Right lung (tissue), 10 donors: ENCODE results near the gene SENP3. TPM values are rescaled to one million over a fixed set of nuclear protein-coding genes. Genes with fewer than 3 reads are reported as not detected.
A peak's percentile ranks its signal among the peaks of the same experiment; 100 is the strongest.

Experiments used
- DNase-seq, 2 donors: peaks; one replicate each; pipeline ENCODE4 v3.0.0-alpha.2; 2013
- long read RNA-seq, 8 donors: transcript quantifications; one replicate each; lab custom pipeline, GENCODE V29; 2026
- polyA plus RNA-seq, 5 donors: library from polyadenylated mRNA; unstranded; fragments of 120-200 nt; gene quantifications; one replicate each; pipeline versions ENCODE4 v1.2.1 to v1.2.3, GENCODE V29; 2013; ENCODE audit warnings: inconsistent platforms in 1 of 5, low replicate concordance in 1 of 5; ENCODE audit not compliant: insufficient read length in 5 of 5, insufficient read depth in 1 of 5

The SENP3 gene
- 10 to 100 TPM; 61.1 to 72.4 (median 70.5) TPM for polyA plus RNA-seq
- long read RNA-seq, donor 1, transcript SENP3-201 (11 exons, 2,611 nt), result minor isoform, 9 of 130 reads
- long read RNA-seq, donor 1, transcript SENP3-205 (1 exons, 527 nt), result major isoform, 103 of 130 reads
- long read RNA-seq, donor 1, partial matches to known transcripts, result 18 of 130 reads
- long read RNA-seq, donor 1, other reads (novel, unspliced or antisense), result 0 of 130 reads
- long read RNA-seq, donor 2, transcript SENP3-205 (1 exons, 527 nt), result major isoform, 69 of 84 reads
- long read RNA-seq, donor 2, transcript SENP3-201 (11 exons, 2,611 nt), result minor isoform, 9 of 84 reads
- long read RNA-seq, donor 2, partial matches to known transcripts, result 6 of 84 reads
- long read RNA-seq, donor 2, other reads (novel, unspliced or antisense), result 0 of 84 reads
- long read RNA-seq, donor 3, transcript SENP3-205 (1 exons, 527 nt), result major isoform, 114 of 127 reads
- long read RNA-seq, donor 3, transcript SENP3-201 (11 exons, 2,611 nt), result minor isoform, 5 of 127 reads
- long read RNA-seq, donor 3, partial matches to known transcripts, result 8 of 127 reads
- long read RNA-seq, donor 3, other reads (novel, unspliced or antisense), result 0 of 127 reads
- long read RNA-seq, donor 4, transcript SENP3-205 (1 exons, 527 nt), result major isoform, 52 of 66 reads
- long read RNA-seq, donor 4, partial matches to known transcripts, result 9 of 66 reads
- long read RNA-seq, donor 4, other reads (novel, unspliced or antisense), result 0 of 66 reads
- long read RNA-seq, donor 5, transcript SENP3-205 (1 exons, 527 nt), result major isoform, 143 of 166 reads
- long read RNA-seq, donor 5, transcript SENP3-201 (11 exons, 2,611 nt), result minor isoform, 6 of 166 reads
- long read RNA-seq, donor 5, partial matches to known transcripts, result 17 of 166 reads
- long read RNA-seq, donor 5, other reads (novel, unspliced or antisense), result 0 of 166 reads
- long read RNA-seq, donor 6, transcript SENP3-205 (1 exons, 527 nt), result major isoform, 130 of 155 reads
- long read RNA-seq, donor 6, partial matches to known transcripts, result 21 of 155 reads
- long read RNA-seq, donor 6, other reads (novel, unspliced or antisense), result 0 of 155 reads
- long read RNA-seq, donor 7, transcript SENP3-205 (1 exons, 527 nt), result major isoform, 73 of 97 reads
- long read RNA-seq, donor 7, transcript SENP3-201 (11 exons, 2,611 nt), result minor isoform, 7 of 97 reads
- long read RNA-seq, donor 7, partial matches to known transcripts, result 17 of 97 reads
- long read RNA-seq, donor 7, other reads (novel, unspliced or antisense), result 0 of 97 reads
- long read RNA-seq, donor 8, transcript SENP3-205 (1 exons, 527 nt), result major isoform, 42 of 43 reads
- long read RNA-seq, donor 8, partial matches to known transcripts, result 0 of 43 reads
- long read RNA-seq, donor 8, other reads (novel, unspliced or antisense), result 0 of 43 reads

DNA sequence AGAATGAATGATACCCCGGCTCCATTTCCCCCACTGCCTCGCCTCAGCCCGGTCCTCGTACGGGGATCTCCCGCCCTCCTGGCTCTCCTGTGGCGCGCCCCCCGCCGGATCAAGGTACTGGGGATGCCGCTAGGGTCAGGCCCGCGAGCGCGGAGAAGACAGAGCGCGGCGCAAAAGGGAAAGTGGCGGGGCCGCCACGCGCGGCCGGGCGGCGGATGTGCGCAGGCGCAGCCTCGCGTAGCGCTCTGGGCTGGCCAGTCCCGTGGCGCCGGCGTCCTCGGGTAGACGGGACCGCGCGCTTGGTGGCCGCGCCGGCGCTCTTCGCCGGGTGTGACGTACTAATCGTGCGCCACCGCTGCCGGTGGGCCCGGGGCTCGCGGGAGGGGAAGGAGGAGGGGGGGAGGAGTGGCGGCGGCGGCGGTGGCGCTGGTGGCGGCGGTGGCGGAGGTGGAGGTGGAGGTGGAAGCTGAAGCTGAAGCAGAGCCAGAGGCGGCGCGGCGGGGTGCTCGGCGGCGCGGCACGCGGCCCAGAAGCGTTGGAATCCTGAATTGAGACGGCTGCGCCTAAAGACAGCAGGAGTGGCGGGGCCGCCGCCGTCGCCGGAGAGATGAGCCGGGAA, at the start of gene SENP3:
TSS of gene SENP3 (plus strand) at position 331 of the 619 bp plus-strand sequence. CDS start 1,158 bp downstream, outside the sequence.
- DNase-seq, result peak; percentile 91 to 93

DNA sequence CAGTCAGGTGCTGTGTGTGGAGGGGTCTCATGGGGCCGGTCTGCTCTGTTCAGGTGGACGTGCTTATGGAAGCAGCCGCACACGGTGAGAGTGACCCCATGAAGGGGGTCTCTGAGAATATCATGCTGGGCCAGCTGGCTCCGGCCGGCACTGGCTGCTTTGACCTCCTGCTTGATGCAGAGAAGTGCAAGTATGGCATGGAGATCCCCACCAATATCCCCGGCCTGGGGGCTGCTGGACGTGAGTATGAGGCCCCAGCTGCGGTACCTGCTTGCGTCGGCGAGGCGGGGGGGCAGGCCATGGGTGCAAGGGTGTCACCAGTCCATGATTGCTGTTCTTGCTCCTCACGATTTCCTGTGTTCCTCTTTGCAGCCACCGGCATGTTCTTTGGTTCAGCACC, 49.6 kb upstream of the SENP3 start:
- no peak for DNase-seq

DNA sequence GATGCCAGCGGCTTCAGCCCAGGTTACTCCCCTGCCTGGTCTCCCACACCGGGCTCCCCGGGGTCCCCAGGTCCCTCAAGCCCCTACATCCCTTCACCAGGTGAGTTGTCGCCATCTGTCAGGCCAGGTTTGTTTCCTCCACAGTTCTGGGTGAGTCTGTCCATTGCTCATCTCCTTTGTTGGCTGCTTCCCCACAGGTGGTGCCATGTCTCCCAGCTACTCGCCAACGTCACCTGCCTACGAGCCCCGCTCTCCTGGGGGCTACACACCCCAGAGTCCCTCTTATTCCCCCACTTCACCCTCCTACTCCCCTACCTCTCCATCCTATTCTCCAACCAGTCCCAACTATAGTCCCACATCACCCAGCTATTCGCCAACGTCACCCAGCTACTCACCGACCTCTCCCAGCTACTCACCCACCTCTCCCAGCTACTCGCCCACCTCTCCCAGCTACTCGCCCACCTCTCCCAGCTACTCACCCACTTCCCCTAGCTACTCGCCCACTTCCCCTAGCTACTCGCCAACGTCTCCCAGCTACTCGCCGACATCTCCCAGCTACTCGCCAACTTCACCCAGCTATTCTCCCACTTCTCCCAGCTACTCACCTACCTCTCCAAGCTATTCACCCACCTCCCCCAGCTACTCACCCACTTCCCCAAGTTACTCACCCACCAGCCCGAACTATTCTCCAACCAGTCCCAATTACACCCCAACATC, 48.7 kb upstream of the SENP3 start:
- DNase-seq, result no peak

DNA sequence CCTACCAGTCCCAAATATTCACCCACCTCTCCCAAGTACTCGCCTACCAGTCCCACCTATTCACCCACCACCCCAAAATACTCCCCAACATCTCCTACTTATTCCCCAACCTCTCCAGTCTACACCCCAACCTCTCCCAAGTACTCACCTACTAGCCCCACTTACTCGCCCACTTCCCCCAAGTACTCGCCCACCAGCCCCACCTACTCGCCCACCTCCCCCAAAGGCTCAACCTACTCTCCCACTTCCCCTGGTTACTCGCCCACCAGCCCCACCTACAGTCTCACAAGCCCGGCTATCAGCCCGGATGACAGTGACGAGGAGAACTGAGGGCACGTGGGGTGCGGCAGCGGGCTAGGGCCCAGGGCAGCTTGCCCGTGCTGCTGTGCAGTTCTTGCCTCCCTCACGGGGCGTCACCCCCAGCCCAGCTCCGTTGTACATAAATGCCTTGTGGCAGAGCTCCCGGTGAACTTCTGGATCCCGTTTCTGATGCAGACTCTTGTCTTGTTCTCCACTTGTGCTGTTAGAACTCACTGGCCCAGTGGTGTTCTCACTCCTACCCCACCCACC, 47.8 kb upstream of the SENP3 start:
- no peak for DNase-seq

DNA sequence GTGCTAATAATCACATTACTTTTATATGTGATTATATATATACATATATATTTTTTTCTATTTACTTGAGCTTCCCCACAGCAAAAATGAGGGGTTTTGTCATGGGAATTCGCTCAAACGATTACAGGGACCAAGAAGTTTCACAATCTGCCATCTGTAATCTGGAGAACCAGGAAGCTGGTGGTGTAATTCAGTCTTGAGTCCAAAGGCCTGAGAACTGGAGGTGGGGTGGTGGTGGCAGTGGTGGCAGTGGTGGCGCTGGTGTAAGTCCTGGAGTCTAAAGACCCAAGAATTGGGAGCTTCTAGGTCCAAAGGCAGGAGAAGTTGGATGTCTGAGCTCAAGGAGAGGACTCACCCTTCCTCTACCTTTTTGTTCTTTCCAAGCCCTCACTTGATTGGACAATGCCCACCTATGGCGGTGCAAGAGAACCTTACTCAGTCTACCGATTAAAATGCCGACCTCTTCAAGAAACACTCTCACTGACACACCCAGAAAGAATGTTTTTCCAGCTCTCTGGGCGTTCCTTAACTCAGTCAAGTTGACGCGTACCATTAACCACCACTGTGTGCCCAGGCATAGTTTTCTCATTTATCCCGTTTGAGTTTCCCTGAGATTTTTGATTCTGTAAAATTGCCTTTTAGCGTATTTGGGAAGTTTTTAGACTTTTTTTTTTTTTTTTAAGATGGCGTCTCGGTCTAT, 45.7 kb upstream of the SENP3 start:
- no peak for DNase-seq

DNA sequence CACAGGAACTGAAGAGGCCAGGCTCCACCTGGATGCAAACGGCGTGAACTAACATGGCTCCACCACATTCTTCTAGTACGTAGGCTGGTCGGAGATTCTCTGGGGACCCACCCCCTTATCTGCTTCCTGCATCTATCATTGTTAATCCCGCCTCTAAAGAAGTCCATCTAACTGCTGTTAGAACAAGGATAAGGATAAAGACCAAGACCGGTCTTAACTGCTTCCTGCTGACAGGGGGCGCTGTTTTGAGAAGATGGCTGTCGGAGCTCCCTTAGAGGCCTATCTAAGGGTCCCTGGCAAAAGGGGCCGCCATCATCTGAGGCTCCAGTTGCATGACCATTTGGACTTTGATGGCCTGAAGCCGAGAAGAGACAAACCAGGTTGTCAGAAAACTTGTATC, 38.7 kb upstream of the SENP3 start:
- no peak for DNase-seq

DNA sequence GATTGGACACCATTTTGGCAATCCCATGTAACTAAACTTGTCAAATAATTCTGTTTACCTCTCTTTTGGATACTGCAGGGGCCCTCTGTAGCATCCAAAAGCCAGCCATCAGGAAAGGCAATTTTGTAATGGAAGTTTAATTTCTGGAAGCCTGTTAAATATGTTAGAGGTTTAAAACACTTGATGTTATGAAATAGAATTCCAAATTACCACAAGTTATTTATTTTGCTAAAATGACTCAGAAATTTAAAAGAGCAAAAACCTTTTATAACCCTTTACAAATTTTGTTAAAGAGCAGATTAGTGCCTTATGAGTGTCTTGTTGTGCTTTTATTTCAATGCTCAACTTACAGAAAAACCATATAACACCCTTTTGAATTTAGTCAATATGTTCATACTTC, 32.9 kb upstream of the SENP3 start:
- no peak for DNase-seq

DNA sequence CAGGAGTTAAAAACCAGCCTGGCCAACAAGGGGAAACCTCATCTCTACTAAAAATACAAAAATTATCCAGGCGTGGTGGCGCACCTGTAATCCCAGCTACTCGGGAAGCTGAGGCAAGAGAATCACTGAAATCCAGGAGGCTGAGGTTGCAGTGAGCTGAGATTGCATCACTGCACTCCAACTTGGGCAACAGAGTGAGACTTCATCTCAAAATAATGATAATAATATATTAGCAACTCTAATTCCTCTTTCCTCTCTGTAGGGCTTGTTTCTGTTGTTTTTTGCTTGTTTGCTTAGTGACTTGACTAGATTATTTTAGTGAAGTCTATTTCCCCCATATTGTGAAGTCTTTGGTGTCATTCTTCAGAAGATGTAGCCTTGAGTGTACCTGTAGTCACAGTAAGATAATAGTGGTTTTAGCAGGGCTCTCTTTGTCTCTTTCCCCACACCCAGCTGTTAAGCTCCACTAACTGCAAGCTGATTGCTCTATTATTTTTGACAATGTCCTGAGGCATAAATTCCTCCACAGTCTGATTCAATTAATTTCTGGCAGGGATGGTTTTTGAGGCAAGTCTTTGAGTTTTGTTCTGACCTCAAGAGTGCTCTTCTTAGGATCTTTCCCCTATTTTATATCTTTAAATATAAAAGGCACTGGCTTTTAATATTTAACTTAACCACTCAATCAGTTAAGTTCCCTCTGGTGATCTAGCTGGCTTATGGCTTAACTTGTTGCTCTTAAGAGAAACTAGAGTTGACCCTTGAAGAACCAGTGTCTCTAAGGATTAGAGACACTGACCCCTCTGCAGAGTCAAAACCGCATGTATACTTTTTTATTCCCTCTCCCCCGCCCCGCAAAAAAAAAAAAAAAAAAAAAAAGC, 31.5 kb upstream of the SENP3 start:
- DNase-seq, result no peak

DNA sequence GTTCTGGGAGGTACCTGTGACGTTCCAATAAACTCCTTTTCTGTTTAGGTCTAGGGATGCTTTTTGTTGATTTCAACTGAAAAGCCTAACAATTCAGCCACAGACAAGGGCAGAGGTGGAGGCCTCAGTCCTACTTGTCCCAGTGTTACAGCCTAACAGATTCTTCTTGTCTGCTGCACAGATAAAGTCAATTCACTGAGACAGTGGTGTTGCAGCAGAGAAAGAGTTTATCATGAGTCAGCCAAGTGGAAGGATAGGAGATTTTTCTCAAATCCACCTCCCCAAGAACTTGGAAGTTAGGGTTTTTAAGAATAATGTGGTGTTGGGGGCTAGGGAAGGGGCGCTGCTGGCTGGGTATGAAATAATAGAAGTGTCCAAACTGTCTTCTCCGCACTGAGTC, 23.7 kb upstream of the SENP3 start:
- DNase-seq, result no peak

DNA sequence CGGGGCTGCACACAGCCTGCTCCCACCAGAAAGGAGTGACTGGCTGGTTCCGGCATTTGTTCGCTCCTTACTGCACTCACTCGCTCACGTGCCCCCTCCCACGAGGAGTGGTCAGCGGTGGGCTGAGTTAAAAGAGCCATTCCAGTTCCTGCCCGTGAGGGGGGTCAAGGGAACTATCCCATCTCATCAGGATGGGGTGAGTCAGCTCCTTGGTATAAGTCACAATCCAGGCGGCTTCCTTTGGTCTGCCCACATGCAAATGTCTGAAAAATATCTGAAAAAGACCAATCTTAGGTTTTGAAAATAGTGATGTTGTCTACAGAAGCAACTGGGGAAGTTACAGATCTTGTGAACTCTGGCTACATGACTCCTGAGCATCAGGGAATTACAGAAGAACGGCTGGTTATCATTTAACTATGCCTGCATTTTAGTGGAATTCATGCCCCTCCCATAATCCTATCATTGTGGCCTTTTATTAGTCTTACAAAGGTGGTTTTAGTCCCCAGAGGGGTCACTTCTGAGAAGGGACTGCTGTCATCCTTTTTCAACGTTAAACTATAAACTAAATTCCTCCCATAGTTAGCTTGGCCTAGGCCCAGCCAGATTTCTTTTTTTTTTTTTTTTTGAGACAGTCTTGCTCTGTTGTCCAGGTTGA, 22.7 kb upstream of the SENP3 start:
- no peak for DNase-seq

DNA sequence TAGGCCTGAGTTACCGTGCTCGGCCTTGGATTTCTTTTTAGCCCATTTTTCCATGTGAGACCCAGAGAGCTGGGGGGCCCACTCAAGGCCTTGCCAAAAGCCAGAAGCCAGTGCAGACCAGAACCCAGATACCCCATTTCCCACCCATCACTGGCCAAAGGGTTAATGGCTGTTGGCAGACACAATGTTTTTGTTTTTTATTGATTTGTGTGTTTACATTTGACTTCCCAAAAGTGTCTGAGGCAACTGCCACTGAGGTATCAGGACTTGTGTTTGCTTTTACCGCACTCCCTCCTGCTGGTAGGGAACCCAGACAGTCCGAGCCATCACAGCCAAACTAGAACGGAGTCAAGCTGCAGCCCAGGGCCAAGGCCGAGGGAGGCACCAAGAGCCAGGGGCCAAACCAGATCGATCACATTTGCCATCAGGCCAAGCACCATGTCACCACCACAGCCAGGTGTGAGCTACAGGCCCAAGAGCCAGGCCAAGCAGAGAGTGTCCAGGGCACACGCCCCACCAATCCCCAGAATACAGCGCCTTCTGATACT, 20.6 kb upstream of the SENP3 start:
- DNase-seq, result no peak

DNA sequence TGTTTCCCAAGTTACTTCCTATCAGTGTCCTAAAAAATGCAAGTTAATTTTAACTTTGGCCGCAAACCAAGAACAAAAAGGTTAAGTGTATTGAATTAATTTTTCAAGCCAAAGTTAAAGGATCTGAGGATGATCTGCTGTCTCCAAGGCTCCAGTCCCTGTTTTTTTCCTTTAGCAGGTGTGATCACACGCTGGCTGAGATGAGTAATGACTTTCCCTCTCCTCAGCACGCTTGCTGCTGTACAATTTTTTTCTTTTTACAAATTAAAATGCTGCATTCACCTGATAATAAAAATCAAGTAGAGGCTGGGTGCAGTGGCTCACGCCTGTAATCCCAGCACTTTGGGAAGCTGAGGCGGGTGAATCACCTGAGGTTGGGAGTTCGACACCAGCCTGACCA, 16.8 kb upstream of the SENP3 start:
- DNase-seq, result no peak

DNA sequence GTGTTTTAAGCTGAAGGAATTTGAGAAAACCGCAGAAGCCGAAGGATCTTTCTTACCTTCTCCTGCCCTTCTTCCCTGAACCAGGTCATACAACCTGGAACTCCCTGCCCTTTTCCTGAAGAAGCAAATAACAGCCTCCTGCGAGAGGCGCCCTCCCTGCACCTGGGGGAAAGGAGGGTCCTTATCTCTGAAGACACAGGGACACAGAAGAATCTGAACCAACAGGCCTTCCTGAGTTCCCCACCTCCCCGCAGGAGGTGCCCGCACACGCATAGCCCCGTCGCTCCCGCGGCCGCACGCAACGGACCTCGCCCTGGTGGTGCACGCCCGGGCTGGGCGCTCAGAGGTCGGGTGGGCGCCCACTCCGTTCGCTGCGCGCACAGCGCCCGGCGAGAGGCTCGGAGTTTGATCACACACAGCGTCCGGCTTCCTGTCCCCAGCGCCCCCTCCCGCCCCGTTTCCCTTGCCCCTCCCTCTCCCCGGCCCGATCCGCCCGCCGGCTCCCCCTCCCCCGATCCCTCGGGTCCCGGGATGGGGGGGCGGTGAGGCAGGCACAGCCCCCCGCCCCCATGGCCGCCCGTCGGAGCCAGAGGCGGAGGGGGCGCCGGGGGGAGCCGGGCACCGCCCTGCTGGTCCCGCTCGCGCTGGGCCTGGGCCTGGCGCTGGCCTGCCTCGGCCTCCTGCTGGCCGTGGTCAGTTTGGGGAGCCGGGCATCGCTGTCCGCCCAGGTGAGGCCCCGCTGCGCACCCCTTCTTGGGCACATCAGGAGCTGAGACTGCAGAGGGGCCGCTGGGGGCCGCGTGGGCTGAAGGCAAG, 12.9 kb upstream of the SENP3 start, which contains the start of gene TNFSF12:
TSS of gene TNFSF12 (plus strand) at position 474 of the 816 bp plus-strand sequence. CDS start at position 570, 96 bp downstream.
- peak in 1 of 2 donors; percentile 54 for DNase-seq

DNA sequence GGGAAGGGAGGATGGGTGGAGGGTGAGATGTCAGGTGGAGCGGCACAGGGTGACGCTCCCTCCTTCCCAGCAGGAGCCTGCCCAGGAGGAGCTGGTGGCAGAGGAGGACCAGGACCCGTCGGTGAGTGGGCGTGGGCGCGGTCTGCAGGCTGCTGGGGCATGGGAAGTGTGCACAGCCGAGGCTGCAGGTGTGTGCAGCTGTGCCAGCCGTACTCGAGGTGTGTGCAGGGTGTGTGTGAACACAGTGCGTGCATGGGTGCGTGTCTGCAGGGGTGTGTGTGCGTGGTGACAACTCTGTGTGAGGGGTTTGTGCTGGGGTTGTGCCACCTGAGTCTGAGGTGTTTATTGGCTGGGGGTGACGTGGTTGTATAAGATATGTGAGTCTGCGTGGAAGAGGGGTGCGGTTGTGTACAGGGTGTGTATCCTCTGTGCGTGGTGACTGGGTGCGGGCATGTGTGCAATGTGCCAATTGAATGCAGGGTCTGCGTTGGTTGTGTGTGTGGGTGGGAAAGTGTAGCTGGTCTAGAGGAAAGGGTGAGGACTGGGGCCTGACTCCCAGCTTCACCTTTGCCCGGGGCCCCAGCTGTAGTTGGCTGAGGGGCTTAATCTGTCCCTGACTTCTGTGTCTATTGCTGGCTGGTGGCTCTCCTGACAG, 12.2 kb upstream of the SENP3 start:
- no peak for DNase-seq

DNA sequence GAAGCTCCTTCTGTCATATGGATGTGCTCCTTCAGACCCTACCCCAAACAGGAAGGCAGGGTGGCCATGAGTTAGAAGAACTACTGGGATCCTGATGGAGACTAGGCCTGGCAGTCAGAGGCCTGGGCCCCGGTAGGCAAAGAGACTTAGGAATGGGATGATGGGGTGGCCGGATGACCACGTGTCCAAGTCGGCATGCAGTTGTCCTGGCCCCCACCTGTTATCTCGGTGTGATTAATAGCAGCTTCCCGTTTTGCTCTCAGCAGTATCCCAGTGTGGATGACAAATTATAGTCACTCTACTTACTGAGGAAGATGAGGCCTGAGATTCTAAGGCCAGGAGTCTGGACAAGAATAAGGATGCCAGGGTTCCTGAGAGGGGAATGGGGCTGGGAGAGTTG, 11.4 kb upstream of the SENP3 start:
- no peak for DNase-seq

DNA sequence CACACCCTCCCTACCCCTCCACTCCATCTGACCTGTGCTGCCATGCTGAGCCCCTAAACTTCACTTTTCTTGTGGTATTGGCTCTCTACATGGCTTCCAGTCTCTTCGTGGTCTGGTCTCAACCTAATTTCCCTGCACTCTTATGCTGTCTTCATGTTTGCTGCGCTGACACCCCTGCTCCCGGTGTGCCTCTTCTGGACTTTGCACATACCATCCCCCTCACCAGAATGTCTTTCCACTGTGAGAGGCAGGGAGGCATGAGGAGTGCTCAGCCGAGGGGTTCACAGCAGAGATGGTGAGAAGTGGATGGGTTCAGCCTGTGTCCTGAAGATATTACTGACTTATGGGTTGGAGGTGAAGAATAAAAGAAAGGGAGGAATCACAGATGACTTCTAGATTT, 10.3 kb upstream of the SENP3 start:
- no peak for DNase-seq
